GM18505 (cell line): Measurements from ENCODE around the gene AUH.
A peak's percentile ranks its signal among the peaks of the same experiment; 100 is the strongest.

Experiments used
- ATAC-seq: cut with Tn5 transposase; IDR thresholded peaks from one replicate; pipeline ENCODE4 v1.9.1; 2021; ENCODE audit not compliant: unreplicated experiment
- POLR2A ChIP-seq: IDR thresholded peaks from 4 replicates; pipeline ENCODE4 v1.6.1; 2011; ENCODE audit warnings: borderline replicate concordance; ENCODE audit not compliant: insufficient read depth, insufficient read length; ENCODE audit errors: extremely low read depth

AUH gene

DNA sequence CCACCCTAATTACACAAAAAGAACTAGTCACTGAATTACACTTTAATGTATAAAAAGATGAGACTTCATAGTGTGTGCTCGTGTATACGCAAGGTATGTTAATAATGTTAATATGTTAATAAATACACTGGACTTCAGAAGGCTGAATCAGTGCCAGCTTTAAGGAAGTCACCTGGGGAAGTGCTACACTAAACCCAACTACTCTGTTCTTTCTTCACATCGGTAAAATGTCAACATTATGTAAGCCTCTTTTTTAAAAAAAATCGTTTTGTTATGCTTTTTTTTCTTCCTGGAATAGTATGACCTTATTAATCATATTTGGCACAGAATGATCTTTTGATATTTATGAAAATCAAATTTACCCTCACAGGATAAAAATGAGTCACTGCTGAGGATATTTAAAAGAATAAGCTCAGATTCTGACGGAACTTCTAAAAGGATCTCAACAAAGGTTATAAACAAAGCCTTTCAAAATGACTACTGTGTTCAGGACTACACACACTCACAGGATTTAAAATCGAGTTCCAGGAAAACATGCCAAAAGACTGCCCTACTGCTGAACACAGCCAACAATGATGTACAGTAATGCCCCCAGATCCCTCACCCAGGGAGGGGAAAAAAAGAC is 75.9 kb downstream of the AUH start:
- no peak for TF ChIP-seq POLR2A
- ATAC-seq, result no peak

- no peak for TF ChIP-seq POLR2A
- ATAC-seq, result no peak
These were observed 79.4 kb downstream of the AUH start for GRCh38 chr9:91282292-91282691.

DNA sequence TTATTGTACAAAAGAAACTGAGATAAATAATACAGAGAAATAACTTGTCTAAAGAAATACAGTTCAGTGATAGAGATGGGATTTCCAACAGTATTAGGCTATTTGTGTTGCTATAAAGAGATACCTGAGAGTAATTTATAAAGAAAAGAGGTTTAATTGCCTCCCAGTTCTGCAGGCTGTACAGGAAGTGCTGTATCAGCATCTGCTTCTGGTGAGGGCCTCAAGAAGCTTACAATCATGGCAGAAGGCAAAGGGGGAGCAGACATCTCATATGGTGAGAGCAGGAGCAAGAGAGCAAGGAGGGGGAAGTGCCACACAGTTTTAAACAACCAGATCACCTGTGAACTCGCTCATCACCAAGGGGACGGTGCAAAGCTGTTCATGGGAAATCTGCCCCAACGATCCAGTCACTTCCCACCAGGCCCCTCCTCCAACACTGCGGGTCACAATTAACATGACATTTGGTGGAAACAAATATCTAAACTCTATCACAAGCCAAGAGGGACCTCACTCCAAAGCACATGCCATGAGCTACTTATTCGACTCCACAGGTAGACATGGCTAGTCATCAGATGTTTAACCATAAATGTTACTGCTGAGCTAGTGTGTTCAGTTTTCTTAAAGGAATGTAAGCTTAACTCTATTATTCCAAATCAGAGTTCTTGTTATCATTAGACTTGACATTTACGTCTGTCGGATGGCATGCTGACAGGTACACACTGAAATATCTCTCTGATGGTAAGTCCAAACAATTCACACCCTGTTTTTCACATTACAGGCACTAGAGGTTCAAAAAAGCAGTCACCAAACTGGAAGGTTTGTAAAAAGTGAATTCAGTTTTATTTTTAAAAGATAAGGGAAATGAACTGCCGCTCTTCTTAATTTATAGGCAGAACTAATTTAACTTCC is 82.2 kb downstream of the AUH start:
- no peak for TF ChIP-seq POLR2A
- no peak for ATAC-seq

- no peak for TF ChIP-seq POLR2A
- no peak for ATAC-seq
These were observed 85.2 kb downstream of the AUH start for GRCh38 chr9:91276513-91276912.

GRCh38 chr9:91275655-91276054 is 86.1 kb downstream of the AUH start:
- ATAC-seq, result no peak
- TF ChIP-seq POLR2A, result no peak

DNA sequence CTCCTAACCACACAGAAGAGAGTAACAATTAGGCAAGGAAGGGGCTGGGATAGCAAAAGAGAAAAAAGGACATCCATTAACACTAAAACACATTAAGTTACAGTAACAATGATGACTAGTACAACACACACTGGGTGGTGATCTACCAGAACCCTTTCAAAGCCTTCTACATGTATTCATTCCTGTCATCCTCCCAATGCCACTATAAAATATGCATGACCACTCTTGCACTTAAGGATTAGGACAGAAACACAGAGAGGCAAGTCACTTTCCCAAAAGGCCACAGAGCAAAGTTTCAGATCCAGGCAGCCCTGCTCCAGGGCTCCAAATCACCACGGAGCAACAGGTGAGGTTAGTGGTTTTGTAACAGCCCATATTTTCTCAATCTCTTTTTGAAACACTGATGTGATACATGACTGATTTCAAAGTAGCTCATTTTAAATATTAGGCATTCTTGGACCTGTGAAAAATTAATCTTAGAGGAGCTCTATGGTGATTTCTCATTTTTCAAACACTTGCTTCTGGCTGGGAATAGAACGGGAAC is 86.7 kb downstream of the AUH start:
- ATAC-seq, result no peak

DNA sequence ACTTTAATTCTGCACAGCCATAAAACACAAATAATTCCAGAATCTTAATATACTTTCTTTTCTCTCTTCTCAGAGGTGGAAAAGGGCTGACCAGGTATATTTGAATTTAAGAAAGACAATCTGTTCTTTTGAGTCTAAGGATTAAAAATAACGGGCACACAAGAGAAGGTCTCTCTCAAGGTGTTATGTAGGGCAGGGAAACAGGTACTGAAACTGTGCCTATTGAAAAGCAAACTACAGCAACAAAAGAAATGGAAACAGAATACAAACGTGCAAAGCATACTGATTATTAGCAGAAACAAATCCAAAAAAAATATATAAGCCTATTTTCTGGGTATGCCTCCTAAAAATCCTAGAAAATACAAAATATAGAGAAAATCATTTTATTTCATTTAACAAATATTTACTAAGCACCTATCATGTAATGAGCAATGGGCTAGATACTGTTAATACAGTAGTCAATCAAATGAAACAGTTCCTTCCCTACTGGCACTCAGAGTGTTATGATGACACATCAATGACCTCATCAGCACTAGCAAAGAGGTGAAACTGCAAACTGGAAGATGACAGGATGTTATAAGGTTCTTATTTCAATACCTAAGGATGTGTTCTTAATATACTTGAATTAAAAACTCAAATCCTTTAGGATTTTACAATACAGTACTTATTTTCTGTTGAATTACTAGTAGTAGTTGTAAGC is 87.7 kb downstream of the AUH start:
- peak; percentile 71 for ATAC-seq
- no peak for TF ChIP-seq POLR2A

More for the DNA sequence above, 86.7 kb downstream of the AUH start:
- no peak for TF ChIP-seq POLR2A

- no peak for TF ChIP-seq POLR2A
- no peak for ATAC-seq
These were observed 90.6 kb downstream of the AUH start for GRCh38 chr9:91271156-91271555.

DNA sequence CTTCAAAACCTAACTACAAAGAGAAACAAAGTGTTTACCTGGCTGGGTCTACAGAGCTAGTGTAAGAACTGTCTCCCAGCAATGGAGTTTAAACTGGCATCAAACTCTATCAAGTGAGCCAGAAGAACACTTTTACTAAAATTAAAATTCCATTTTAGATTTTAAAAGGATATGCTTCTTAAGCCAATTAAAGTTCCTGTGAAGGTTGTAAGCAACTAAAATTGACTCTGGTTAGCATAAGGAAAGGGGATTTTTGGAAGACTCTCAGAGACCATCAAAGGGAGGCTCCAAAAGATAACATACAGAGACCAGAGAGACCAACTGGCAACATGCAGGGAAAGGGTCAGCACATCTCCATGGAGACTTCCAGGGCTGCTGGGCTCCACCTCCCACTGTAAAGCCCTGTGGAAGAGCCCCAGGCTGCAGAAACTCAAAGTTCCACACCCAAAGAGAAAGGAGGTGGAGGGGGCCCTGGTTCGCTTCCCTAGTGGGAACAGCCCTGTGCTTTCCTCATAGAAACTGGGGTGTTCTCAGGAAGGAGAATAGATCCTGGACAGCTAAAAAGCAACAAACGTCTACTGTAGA is 91.7 kb downstream of the AUH start:
- no peak for ATAC-seq
- no peak for TF ChIP-seq POLR2A

DNA sequence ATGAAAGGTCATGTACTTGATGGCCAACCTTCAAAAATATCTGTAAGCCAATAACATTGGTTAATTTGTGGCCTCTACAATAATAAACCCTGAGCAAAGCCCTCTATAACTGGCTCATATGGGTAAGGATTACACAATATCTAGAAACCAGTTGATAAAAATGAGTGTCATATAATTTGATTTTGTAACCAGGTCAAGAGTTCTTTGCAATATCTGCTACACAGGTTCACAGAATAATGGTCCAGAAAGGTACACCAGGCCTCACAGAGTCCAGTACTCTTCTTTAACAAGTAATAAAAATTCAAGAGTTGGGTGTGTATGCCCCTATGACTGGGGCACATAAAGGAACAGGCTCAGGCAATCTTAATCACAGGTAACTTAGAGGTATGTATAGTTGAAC is 95.3 kb downstream of the AUH start:
- TF ChIP-seq POLR2A, result no peak
- no peak for ATAC-seq

- no peak for TF ChIP-seq POLR2A
- ATAC-seq, result no peak
These were observed 96.2 kb downstream of the AUH start for GRCh38 chr9:91265514-91265913.

DNA sequence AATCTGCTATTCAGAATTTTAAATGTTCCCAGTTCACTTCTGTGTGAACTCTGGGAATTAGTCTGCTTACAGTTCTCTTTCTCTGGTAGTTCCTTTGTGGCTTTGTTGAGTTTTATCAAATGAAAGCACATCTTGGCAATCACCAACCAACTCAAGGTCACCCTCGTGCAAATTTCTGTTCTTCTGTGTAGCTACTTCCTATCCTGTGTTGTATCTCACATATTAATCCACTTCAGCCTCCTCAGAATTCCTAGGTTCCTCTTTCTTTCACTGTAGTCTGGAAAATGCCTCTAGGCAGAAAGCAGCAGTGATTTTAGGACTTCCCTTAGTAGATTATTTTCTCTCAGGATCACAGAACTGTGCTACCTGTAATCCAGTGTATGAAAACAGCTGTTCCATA is 100.3 kb downstream of the AUH start:
- ATAC-seq, result no peak
- no peak for TF ChIP-seq POLR2A

DNA sequence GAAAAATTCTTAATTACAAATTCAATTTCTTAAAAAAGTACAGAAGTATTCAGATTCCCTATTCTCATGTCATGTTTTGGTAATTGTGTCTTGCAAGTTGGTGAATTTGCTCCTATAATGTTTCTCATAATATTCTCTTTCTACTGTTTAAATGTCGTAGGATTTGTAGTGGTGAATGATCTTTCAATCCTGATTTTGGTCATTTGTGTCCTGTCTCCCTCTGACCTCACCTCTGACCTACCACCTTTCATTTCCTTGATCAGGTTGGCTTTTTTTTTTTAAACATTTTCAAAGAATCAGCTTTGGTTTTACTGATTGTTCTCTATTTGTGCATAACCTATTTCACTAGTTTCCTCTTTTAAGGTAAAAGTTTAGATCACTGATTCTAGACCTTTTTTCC is 102.6 kb downstream of the AUH start:
- no peak for TF ChIP-seq POLR2A
- ATAC-seq, result no peak
